ENCODE results near the gene CYGB. TPM values are rescaled to one million over a fixed set of nuclear protein-coding genes. Genes with fewer than 3 reads are reported as not detected.
A peak's percentile ranks its signal among the peaks of the same experiment; 100 is the strongest.

The CYGB gene
- polyA plus RNA-seq, 3 donors: not detected

DNA sequence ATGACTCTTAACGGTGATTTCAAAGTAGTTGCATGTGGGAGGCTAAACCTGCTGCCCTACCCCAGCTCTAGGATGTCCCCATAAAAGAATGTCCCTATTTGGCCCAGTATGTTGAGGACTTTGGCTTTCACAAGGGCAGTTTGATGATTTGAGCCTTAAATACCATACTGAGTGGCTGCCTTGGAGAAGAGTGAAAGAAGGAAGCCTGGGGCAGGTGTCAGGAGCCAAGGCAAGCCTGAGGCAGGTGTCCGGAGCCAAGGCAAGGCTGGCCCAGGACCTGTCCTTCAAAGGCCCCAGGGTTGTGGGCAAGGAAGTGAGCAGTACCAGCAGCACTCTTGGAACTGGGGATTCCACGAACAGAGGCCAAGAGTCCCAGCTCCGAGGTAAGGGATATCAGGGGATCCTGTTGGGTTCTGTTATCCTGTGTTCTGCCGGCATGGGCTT, 29.5 kb upstream of the CYGB start:
- peak overlapping the region in 3 of 7 donors; percentile 62 to 86 (median 68) for H3K27ac Mint-ChIP-seq
- peaks cover 39% of the 10 kb centered on the region for H3K4me1 Mint-ChIP-seq
- Histone ChIP-seq H2AFZ (ENCODE audit: insufficient read depth, low read depth, low read length, poor library complexity, severe bottlenecking) (no peak overlapping the region), H3K4me3 (replicated peaks in 1 of 3; ENCODE audit: low read depth in 2 of 3, low read length in 3 of 3) (no peak overlapping the region), H3K79me2 (ENCODE audit: insufficient read depth, low read length) (peaks cover 2% of the 10 kb centered on the region), H3K4me2 (replicated peaks; ENCODE audit: extremely low read depth, low read length, poor library complexity, severe bottlenecking) (no peak overlapping the region), H3K9me3 (replicated peaks in 1 of 2; ENCODE audit: control insufficient read depth in 1 of 2, insufficient read depth in 1 of 2, low read length in 2 of 2) (no peaks in the 10 kb centered on the region), H3K27ac (ENCODE audit: low read depth in 1 of 2, low read length in 2 of 2) (no peak overlapping the region), H4K20me1 (ENCODE audit: insufficient read depth, low read length) (peaks cover 51% of the 10 kb centered on the region), H3K36me3 (replicated peaks in 1 of 2; ENCODE audit: control insufficient read depth in 1 of 2, insufficient read depth in 2 of 2, low read length in 2 of 2) (peaks cover 21 to 35% of the 10 kb centered on the region in 2 donors), H3K4me1 (ENCODE audit: control insufficient read depth in 1 of 2, insufficient read depth in 2 of 2, low read length in 2 of 2) (peaks cover 21 to 41% of the 10 kb centered on the region in 2 donors), H3K27me3 (ENCODE audit: control insufficient read depth in 2 of 2, insufficient read depth in 2 of 2, low read length in 2 of 2) (peaks cover 0 to 7% of the 10 kb centered on the region in 2 donors), H3K9ac (ENCODE audit: insufficient read depth, low read length, poor library complexity, severe bottlenecking) (no peak overlapping the region)
- no peak overlapping the region for H3K4me3 Mint-ChIP-seq
- H3K9me3 Mint-ChIP-seq: peaks cover 2 to 13% (median 6%) of the 10 kb centered on the region in 7 donors
- peaks cover 10 to 24% (median 19%) of the 10 kb centered on the region in 3 donors for H3K27me3 Mint-ChIP-seq (ENCODE audit: low read depth in 3 of 3)
- H3K36me3 Mint-ChIP-seq: peaks cover 43 to 44% of the 10 kb centered on the region in 2 donors
- TF ChIP-seq, protein P1, sequence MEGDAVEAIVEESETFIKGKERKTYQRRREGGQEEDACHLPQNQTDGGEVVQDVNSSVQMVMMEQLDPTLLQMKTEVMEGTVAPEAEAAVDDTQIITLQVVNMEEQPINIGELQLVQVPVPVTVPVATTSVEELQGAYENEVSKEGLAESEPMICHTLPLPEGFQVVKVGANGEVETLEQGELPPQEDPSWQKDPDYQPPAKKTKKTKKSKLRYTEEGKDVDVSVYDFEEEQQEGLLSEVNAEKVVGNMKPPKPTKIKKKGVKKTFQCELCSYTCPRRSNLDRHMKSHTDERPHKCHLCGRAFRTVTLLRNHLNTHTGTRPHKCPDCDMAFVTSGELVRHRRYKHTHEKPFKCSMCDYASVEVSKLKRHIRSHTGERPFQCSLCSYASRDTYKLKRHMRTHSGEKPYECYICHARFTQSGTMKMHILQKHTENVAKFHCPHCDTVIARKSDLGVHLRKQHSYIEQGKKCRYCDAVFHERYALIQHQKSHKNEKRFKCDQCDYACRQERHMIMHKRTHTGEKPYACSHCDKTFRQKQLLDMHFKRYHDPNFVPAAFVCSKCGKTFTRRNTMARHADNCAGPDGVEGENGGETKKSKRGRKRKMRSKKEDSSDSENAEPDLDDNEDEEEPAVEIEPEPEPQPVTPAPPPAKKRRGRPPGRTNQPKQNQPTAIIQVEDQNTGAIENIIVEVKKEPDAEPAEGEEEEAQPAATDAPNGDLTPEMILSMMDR (IDR thresholded peaks at IDR 0.05): no peak
- DNase-seq: no peak
- intact Hi-C loops (cut with micrococcal nuclease): loop anchor here in 1 of 2 donors (5.0 kb wide), 1 partner anchor 55 kb away; no protein-coding TSS in a partner anchor
- WGBS (ENCODE audit: insufficient coverage): 84% methylated on average over 3 of the region's 5 CpGs

DNA sequence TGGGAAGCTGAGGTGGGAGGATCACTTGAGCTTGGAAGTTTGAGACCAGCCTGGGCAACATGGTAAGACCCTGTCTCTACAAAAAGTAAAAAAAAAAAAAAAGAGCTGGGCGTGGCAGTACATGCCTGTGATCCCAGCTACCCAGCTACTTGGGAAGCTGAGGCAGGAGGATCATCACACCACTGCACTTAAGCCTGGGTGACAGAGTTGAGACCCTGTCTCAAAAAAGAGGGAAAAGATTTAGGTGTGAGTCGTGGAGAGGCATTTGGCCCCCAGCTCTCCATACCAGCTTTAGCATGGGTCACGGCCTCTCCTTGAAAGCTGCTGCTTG, 29.1 kb upstream of the CYGB start:
- peaks cover 0 to 7% of the 10 kb centered on the region in 2 donors for H3K27me3 ChIP-seq (ENCODE audit: control insufficient read depth in 2 of 2, insufficient read depth in 2 of 2, low read length in 2 of 2)
- Mint-ChIP-seq H3K9me3 (peaks cover 2 to 13% (median 6%) of the 10 kb centered on the region in 7 donors), H3K27ac (no peak overlapping the region), H3K36me3 (peaks cover 47 to 48% of the 10 kb centered on the region in 2 donors), H3K4me3 (no peak overlapping the region), H3K4me1 (peaks cover 43% of the 10 kb centered on the region), H3K27me3 (ENCODE audit: low read depth in 3 of 3) (peaks cover 10 to 24% (median 17%) of the 10 kb centered on the region in 3 donors)
- 100% methylated on average over 2 of the region's 3 CpGs for WGBS (ENCODE audit: insufficient coverage)
- no peak overlapping the region for H2AFZ ChIP-seq (ENCODE audit: insufficient read depth, low read depth, low read length, poor library complexity, severe bottlenecking)
- peaks cover 55% of the 10 kb centered on the region for H4K20me1 ChIP-seq (ENCODE audit: insufficient read depth, low read length)
- peaks cover 6% of the 10 kb centered on the region for H3K79me2 ChIP-seq (ENCODE audit: insufficient read depth, low read length)
- peaks cover 25 to 39% of the 10 kb centered on the region in 2 donors for H3K36me3 ChIP-seq (replicated peaks in 1 of 2; ENCODE audit: control insufficient read depth in 1 of 2, insufficient read depth in 2 of 2, low read length in 2 of 2)
- peaks cover 24 to 45% of the 10 kb centered on the region in 2 donors for H3K4me1 ChIP-seq (ENCODE audit: control insufficient read depth in 1 of 2, insufficient read depth in 2 of 2, low read length in 2 of 2)
- DNase-seq: no peak
- no peak overlapping the region for H3K9ac ChIP-seq (ENCODE audit: insufficient read depth, low read length, poor library complexity, severe bottlenecking)
- H3K27ac ChIP-seq (ENCODE audit: low read depth in 1 of 2, low read length in 2 of 2): no peak overlapping the region
- no peak overlapping the region for H3K4me2 ChIP-seq (replicated peaks; ENCODE audit: extremely low read depth, low read length, poor library complexity, severe bottlenecking)
- TF ChIP-seq, protein P1 (IDR thresholded peaks at IDR 0.05): no peak
- no peak overlapping the region for H3K4me3 ChIP-seq (replicated peaks in 1 of 3; ENCODE audit: low read depth in 2 of 3, low read length in 3 of 3)
- intact Hi-C loops (cut with micrococcal nuclease): loop anchor here in 1 of 2 donors (5.0 kb wide), 1 partner anchor 56 kb away; no protein-coding TSS in a partner anchor
- no peaks in the 10 kb centered on the region for H3K9me3 ChIP-seq (replicated peaks in 1 of 2; ENCODE audit: control insufficient read depth in 1 of 2, insufficient read depth in 1 of 2, low read length in 2 of 2)
